HCT116 (cell line): Measurements from ENCODE around the gene MLXIPL. TPM values are rescaled to one million over a fixed set of nuclear protein-coding genes. Genes with fewer than 3 reads are reported as not detected.

Experiments
- ATAC-seq: fragments of 200-7000 bp; cut with Tn5 transposase; 2 replicates; pipeline ENCODE4 v1.9.1; 2020; ENCODE audit warnings: mild to moderate bottlenecking, moderate library complexity
- BruUV-seq: library from RNA; stranded (reverse); fragments of 400-500 nt; replicated peaks from 2 replicates; lab custom pipeline; 2021; lab: Mats Ljungman, UMichigan
- CTCF ChIA-PET: fragments of 300-600 bp; sonication (Branson Sonifier 250); formaldehyde crosslinking; loops from one replicate; lab custom pipeline; 2021; ENCODE audit warnings: antibody characterized with exemption; lab: Charles Lee
- POLR2A ChIA-PET: fragments of 300-600, 350-600 bp; sonication (Branson Sonifier 250); formaldehyde crosslinking; loops from one replicate; lab custom pipeline; 2021; ENCODE audit warnings: antibody characterized with exemption; lab: Charles Lee
- RAD21 ChIA-PET, 2 experiments: fragments of 300-600 bp; sonication (Branson Sonifier 250); formaldehyde crosslinking; loops; one replicate each; lab custom pipeline; 2023; ENCODE audit warnings: low total read pairs in 2 of 2; ENCODE audit not compliant: uncharacterized antibody in 2 of 2, unreplicated experiment in 2 of 2, low non-redundant PET in 1 of 2; lab: Charles Lee
- DNase-seq: peaks from one replicate; pipeline ENCODE4 v3.0.0-alpha.2; 2010; ENCODE audit warnings: low read depth, low spot score
- H2AFZ ChIP-seq: fragments of 200-600 bp; shearing (Covaris generic), sonication (generic); 2 replicates; pipeline ENCODE4 v1.6.1; 2017; ENCODE audit warnings: low read depth, mixed run types, mixed read lengths, antibody characterized with exemption, low read length; ENCODE audit not compliant: poor library complexity, severe bottlenecking
- H3K27ac ChIP-seq: 2 replicates; pipeline ENCODE4 v1.5.1; 2012; ENCODE audit warnings: low read depth, low read length
- H3K27me3 ChIP-seq: fragments of 200-600 bp; sonication (generic); 2 replicates; pipeline ENCODE4 v1.6.1; 2016; ENCODE audit warnings: mixed run types, low read length, mixed read lengths; ENCODE audit not compliant: insufficient read depth
- H3K36me3 ChIP-seq, 2 experiments: fragments of 200-500 bp in 1 of 2; fragments of 200-600 bp in 1 of 2; sonication (Bioruptor generic) in 1 of 2; sonication (generic) in 1 of 2; 2 replicates each; pipeline versions ENCODE4 v1.5.1 to v1.6.1; 2014 to 2016; ENCODE audit warnings: low read length in 2 of 2, inconsistent platforms in 1 of 2, mixed read lengths in 1 of 2, mixed run types in 1 of 2; ENCODE audit not compliant: insufficient read depth in 2 of 2, control insufficient read depth in 1 of 2
- H3K4me1 ChIP-seq, 2 experiments: fragments of 200-600 bp in 1 of 2; sonication (generic) in 1 of 2; 2 replicates each; pipeline versions ENCODE4 v1.5.1 to v1.6.1; 2012 to 2017; ENCODE audit warnings: low read length in 2 of 2, inconsistent platforms in 1 of 2, mild to moderate bottlenecking in 1 of 2, mixed read lengths in 1 of 2, mixed run types in 1 of 2, moderate library complexity in 1 of 2; ENCODE audit not compliant: insufficient read depth in 2 of 2, control insufficient read depth in 1 of 2
- H3K4me2 ChIP-seq: fragments of 200-600 bp; sonication (generic); 2 replicates; pipeline ENCODE4 v1.6.1; 2017; ENCODE audit warnings: mixed run types, low read length, mixed read lengths
- H3K4me3 ChIP-seq, 2 experiments: fragments of 200-600 bp in 1 of 2; sonication (generic) in 1 of 2; replicated peaks in 1 of 2; 2 replicates each; pipeline ENCODE4 v1.5.1; 2011 to 2016; ENCODE audit warnings: low read length in 2 of 2, control low read depth in 1 of 2, low read depth in 1 of 2, mild to moderate bottlenecking in 1 of 2, mixed read lengths in 1 of 2, mixed run types in 1 of 2
- H3K79me2 ChIP-seq: fragments of 200-600 bp; sonication (generic); 2 replicates; pipeline ENCODE4 v1.6.1; 2017; ENCODE audit warnings: mild to moderate bottlenecking, mixed run types, low read length, moderate library complexity, mixed read lengths; ENCODE audit not compliant: insufficient read depth
- H3K9ac ChIP-seq: fragments of 200-600 bp; sonication (generic); 2 replicates; pipeline ENCODE4 v1.6.1; 2016; ENCODE audit warnings: low read length, mixed read lengths
- H3K9me2 ChIP-seq: fragments of 200-600 bp; sonication (generic), shearing (Covaris generic); 2 replicates; pipeline ENCODE4 v1.6.1; 2017; ENCODE audit warnings: mixed run types, mild to moderate bottlenecking, moderate library complexity; ENCODE audit not compliant: insufficient read depth
- H3K9me3 ChIP-seq, 2 experiments: fragments of 200-500 bp in 1 of 2; fragments of 200-600 bp in 1 of 2; sonication (Bioruptor generic) in 1 of 2; sonication (generic) in 1 of 2; 2 replicates each; pipeline ENCODE4 v1.6.1; 2014 to 2017; ENCODE audit warnings: low read length in 2 of 2, mixed read lengths in 2 of 2, inconsistent platforms in 1 of 2, low read depth in 1 of 2, mild to moderate bottlenecking in 1 of 2, mixed run types in 1 of 2, moderate library complexity in 1 of 2; ENCODE audit not compliant: control insufficient read depth in 1 of 2, insufficient read depth in 1 of 2
- H4K20me1 ChIP-seq: fragments of 200-600 bp; sonication (generic), shearing (Covaris generic); 2 replicates; pipeline ENCODE4 v1.6.1; 2017; ENCODE audit warnings: mixed run types, mild to moderate bottlenecking, moderate library complexity; ENCODE audit not compliant: insufficient read depth
- ATF3 ChIP-seq: IDR thresholded peaks from 2 replicates; pipeline ENCODE4 v1.6.1; 2012
- CBX3 ChIP-seq: IDR thresholded peaks from 2 replicates; pipeline ENCODE4 v1.6.1; 2012; ENCODE audit warnings: low read depth
- CTCF ChIP-seq, 3 experiments: fragments of 200-600 bp in 1 of 3; sonication (generic) in 1 of 3; IDR thresholded peaks in 2 of 3; conservative IDR thresholded peaks in 1 of 3; 2 replicates each; pipeline ENCODE4 v1.5.1; 2012 to 2017; ENCODE audit warnings: low read depth in 2 of 3, low read length in 2 of 3, antibody characterized with exemption in 1 of 3, borderline replicate concordance in 1 of 3, control low read depth in 1 of 3, mild to moderate bottlenecking in 1 of 3, mixed read lengths in 1 of 3, mixed run types in 1 of 3, moderate library complexity in 1 of 3; ENCODE audit not compliant: insufficient read depth in 1 of 3
- EGR1 ChIP-seq: IDR thresholded peaks from 2 replicates; pipeline ENCODE4 v1.6.1; 2012; ENCODE audit warnings: low read depth
- EZH2 ChIP-seq: fragments of 200-600 bp; sonication (generic); IDR thresholded peaks from 2 replicates; pipeline ENCODE4 v1.6.1; 2017; ENCODE audit warnings: antibody characterized with exemption, mixed run types
- EZH2phosphoT487 ChIP-seq: fragments of 200-600 bp; IDR thresholded peaks from 2 replicates; pipeline ENCODE4 v1.6.1; 2018; ENCODE audit warnings: antibody characterized with exemption, borderline replicate concordance
- FOSL1 ChIP-seq: IDR thresholded peaks from 2 replicates; pipeline ENCODE4 v1.6.1; 2012; ENCODE audit warnings: low read depth
- JUND ChIP-seq: IDR thresholded peaks from 2 replicates; pipeline ENCODE4 v1.6.1; 2012
- MAX ChIP-seq: IDR thresholded peaks from 2 replicates; pipeline ENCODE4 v1.6.1; 2012
- POLR2A ChIP-seq: IDR thresholded peaks from 2 replicates; pipeline ENCODE4 v1.7.0; 2011; ENCODE audit warnings: borderline replicate concordance; ENCODE audit not compliant: insufficient read depth, insufficient read length; ENCODE audit errors: extremely low read depth
- POLR2AphosphoS5 ChIP-seq: IDR thresholded peaks from 2 replicates; pipeline ENCODE4 v1.6.1; 2011; ENCODE audit warnings: mild to moderate bottlenecking, low read depth, low read length, moderate library complexity
- SIN3A ChIP-seq: IDR thresholded peaks from 2 replicates; pipeline ENCODE4 v1.6.1; 2012; ENCODE audit warnings: low read depth
- SP1 ChIP-seq: IDR thresholded peaks from 2 replicates; pipeline ENCODE4 v1.6.1; 2012; ENCODE audit warnings: low read depth
- SRF ChIP-seq: IDR thresholded peaks from 2 replicates; pipeline ENCODE4 v1.6.1; 2012; ENCODE audit warnings: low read depth
- TCF7L2 ChIP-seq: IDR thresholded peaks from 2 replicates; pipeline ENCODE4 v1.7.0; 2011; ENCODE audit warnings: borderline replicate concordance, inconsistent platforms; ENCODE audit not compliant: insufficient read depth, insufficient read length; ENCODE audit errors: extremely low read depth
- YY1 ChIP-seq: IDR thresholded peaks from 2 replicates; pipeline ENCODE4 v1.6.1; 2011; ENCODE audit warnings: low read length, low read depth, moderate library complexity, mild to moderate bottlenecking; ENCODE audit not compliant: insufficient replicate concordance; ENCODE audit errors: extremely low read depth
- ZBTB33 ChIP-seq: IDR thresholded peaks from 2 replicates; pipeline ENCODE4 v1.6.1; 2011; ENCODE audit warnings: mild to moderate bottlenecking, low read length, moderate library complexity; ENCODE audit not compliant: insufficient replicate concordance; ENCODE audit errors: extremely low read depth
- ZFX ChIP-seq: fragments of 450-650 bp; IDR thresholded peaks from 2 replicates; pipeline ENCODE4 v1.6.1; 2017
- intact Hi-C: fragments of 100-400 bp; cut with micrococcal nuclease; formaldehyde crosslinking; loops from 2 replicates; pipeline ENCODE4 v1.10.0; 2022
- total RNA-seq: library from RNA; stranded (reverse); gene quantifications from one replicate; pipeline ENCODE4 v1.2.1, GENCODE V29; 2021; ENCODE audit not compliant: unreplicated experiment

Gene MLXIPL
- total RNA-seq, 1 experiment from 2014 or later: 79.4 TPM

GRCh38 chr7:73573276-73573675 lies 51.0 kb downstream of the MLXIPL start:
- ATAC-seq (no peak), DNase-seq (no peak)
- Histone ChIP-seq H4K20me1 (no peaks in the 10 kb centered on the region), H3K4me2 (no peak overlapping the region), H3K27ac (no peak overlapping the region), H3K9me2 (no peaks in the 10 kb centered on the region), H3K9me3 (no peaks in the 10 kb centered on the region), H3K27me3 (no peaks in the 10 kb centered on the region), H2AFZ (no peak overlapping the region), H3K4me3 (no peak overlapping the region), H3K9ac (no peak overlapping the region), H3K4me1 (peaks cover 17 to 19% of the 10 kb centered on the region in 2 experiments), H3K36me3 (peaks cover 48 to 51% of the 10 kb centered on the region in 2 experiments), H3K79me2 (peaks cover 52% of the 10 kb centered on the region)
- intact Hi-C loops: no loop called here
- TF ChIP-seq ATF3 (no peak), EZH2 (no peak)
- CTCF ChIA-PET: no interaction called here
- BruUV-seq: no TSS peak
- RAD21 ChIA-PET: no interaction called here
- POLR2A ChIA-PET: no interaction called here

GRCh38 chr7:73572767-73573186 lies 51.5 kb downstream of the MLXIPL start:
- H4K20me1 ChIP-seq: no peaks in the 10 kb centered on the region
- H3K9me2 ChIP-seq: no peaks in the 10 kb centered on the region
- no peak overlapping the region for H3K4me3 ChIP-seq
- peaks cover 48 to 51% of the 10 kb centered on the region in 2 experiments for H3K36me3 ChIP-seq
- H3K27ac ChIP-seq: no peak overlapping the region
- no peak overlapping the region for H3K9ac ChIP-seq
- no peak overlapping the region for H3K4me2 ChIP-seq
- H3K9me3 ChIP-seq: no peaks in the 10 kb centered on the region
- ChIA-PET POLR2A (no interaction called here), CTCF (no interaction called here), RAD21 (no interaction called here)
- peaks cover 47% of the 10 kb centered on the region for H3K79me2 ChIP-seq
- no peak overlapping the region for H2AFZ ChIP-seq
- DNase-seq (no peak), ATAC-seq (no peak)
- no TSS peak for BruUV-seq
- H3K27me3 ChIP-seq: no peaks in the 10 kb centered on the region
- intact Hi-C loops: no loop called here
- H3K4me1 ChIP-seq: peaks cover 17 to 19% of the 10 kb centered on the region in 2 experiments
- TF ChIP-seq ZFX (no peak), TCF7L2 (no peak), FOSL1 (no peak), EGR1 (no peak), ATF3 (no peak), SP1 (no peak), SRF (no peak), POLR2A (no peak), CBX3 (no peak), EZH2phosphoT487 (no peak), CTCF (IDR thresholded peaks at IDR 0.05 in 2 of 3, conservative IDR thresholded peaks at IDR 0.05 in 1 of 3; ENCODE audit: borderline replicate concordance in 1 of 3, insufficient read depth in 1 of 3, low read depth in 2 of 3, low read length in 2 of 3) (no peak), EZH2 (no peak), MAX (no peak), ZBTB33 (no peak), POLR2AphosphoS5 (no peak), JUND (no peak), SIN3A (no peak), YY1 (no peak)
